Measurements from ENCODE around the gene TUBGCP4.
"Not testable (repeated sequence)": the region's sequence is repeated elsewhere in the genome, so short reads cannot be mapped to it uniquely, and the experiment has no call there.

TUBGCP4 gene, protein sequence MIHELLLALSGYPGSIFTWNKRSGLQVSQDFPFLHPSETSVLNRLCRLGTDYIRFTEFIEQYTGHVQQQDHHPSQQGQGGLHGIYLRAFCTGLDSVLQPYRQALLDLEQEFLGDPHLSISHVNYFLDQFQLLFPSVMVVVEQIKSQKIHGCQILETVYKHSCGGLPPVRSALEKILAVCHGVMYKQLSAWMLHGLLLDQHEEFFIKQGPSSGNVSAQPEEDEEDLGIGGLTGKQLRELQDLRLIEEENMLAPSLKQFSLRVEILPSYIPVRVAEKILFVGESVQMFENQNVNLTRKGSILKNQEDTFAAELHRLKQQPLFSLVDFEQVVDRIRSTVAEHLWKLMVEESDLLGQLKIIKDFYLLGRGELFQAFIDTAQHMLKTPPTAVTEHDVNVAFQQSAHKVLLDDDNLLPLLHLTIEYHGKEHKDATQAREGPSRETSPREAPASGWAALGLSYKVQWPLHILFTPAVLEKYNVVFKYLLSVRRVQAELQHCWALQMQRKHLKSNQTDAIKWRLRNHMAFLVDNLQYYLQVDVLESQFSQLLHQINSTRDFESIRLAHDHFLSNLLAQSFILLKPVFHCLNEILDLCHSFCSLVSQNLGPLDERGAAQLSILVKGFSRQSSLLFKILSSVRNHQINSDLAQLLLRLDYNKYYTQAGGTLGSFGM

GRCh38 chr15:43370975-43371974, at the start of gene TUBGCP4, which contains the start of gene ZSCAN29:
Gene TUBGCP4 (plus strand): TSS chr15:43371101. CDS start chr15:43371355, 254 bp downstream.
Gene ZSCAN29 (minus strand): TSS chr15:43371043. CDS start chr15:43369913, 1,130 bp downstream.
- peak within 1 kb of the TSS; percentile 91 for H3K4me3 ChIP-seq (ENCODE audit: low read depth, low read length)

- H3K4me3 ChIP-seq (ENCODE audit: low read depth, low read length) = no peak overlapping the region
Observed at GRCh38 chr15:43325039-43325684, 45.7 kb upstream of the TUBGCP4 start.

GRCh38 chr15:43329217-43329959, 41.5 kb upstream of the TUBGCP4 start:
- H3K4me3 ChIP-seq (ENCODE audit: low read depth, low read length) = peak overlapping the region; percentile 82

DNA sequence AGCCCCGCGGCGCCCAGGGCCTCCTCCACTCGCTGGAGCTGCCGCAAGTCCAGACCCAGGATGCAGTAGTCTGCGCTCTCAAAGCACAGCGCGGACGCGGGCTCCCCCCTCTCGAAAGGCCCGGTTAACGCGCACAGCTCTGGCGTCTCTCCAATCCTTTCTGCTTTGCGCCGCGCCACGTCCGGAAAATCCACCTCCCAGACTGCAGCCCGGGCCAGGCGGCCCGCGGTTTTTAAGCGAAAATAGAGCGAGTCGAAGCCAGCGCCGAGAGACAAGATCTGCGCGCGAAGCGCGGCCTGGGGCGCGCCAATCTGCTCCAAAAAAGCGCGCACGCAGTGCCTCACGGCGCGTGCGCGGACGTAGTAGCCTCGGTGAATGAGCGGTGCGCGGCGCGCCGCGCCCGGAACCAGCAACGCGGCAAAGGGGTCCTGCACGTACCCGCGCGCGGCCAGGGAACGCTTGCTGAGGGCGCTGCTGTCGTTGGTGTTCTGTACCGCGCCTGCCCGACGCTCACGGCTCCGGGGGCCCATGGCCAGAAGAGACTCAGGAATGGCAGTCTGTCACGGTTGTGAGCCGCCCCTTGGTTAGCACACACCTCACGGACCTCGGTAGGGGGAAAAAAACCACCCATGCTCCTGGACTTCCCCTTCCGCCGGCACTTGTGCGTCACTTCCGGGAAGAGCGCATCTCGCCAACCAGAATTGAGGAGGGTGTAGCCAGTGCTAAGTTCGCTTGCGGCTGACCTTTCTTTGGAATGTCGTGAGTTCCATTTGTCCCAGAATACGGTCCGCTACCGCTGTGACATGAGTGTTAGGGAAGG, 40.7 kb upstream of the TUBGCP4 start, which contains the start of gene LCMT2:
LCMT2 (minus strand) TSS at position 614 of the 820 bp plus-strand sequence; CDS start at position 530, 84 bp downstream.
- H3K4me3 ChIP-seq (ENCODE audit: low read depth, low read length) = peak within 1 kb of the TSS; percentile 82

GRCh38 chr15:43330780-43331087, 40.2 kb upstream of the TUBGCP4 start:
- H3K4me3 ChIP-seq (ENCODE audit: low read depth, low read length) = peak overlapping the region; percentile 82

DNA sequence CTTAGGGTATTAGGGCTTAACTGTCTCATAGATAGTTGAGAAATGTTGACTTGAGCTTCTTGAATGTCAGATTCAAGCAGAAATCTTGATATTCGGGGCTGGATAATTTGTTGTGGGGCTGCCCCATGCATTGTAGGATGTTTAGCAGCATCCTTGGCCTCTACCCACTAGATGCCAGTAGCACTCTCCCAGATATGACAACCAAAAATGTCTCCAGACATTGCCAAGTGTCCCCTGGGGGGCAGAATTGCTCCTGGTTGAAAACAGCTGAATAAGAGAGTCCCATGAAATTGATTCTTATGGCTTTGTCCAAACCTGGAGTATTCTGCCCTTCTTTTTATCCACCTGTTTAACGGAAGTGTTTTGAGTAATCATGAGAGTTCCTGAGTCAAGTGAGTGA, 24.6 kb upstream of the TUBGCP4 start:
- no peak overlapping the region for H3K4me3 ChIP-seq (ENCODE audit: low read depth, low read length)

DNA sequence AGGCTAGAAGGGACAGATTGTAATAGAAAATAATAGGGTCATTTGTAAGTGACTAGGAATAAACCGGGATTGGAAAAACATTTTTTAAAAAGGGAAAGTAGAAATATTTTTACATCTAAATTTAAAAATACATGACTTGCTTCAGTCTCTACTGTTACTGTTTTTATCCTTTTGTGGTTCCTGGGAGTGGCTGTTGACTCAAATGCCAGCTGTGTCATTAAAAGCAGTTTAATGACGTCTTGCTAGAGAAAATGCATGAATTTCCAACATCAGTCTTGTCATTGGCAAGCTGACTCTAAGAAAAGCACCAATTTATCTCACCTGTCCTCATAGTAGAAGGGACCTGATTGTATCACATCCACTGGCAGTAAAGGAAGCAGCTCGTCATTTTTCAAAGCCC, 23.8 kb upstream of the TUBGCP4 start:
- no peak overlapping the region for H3K4me3 ChIP-seq (ENCODE audit: low read depth, low read length)

DNA sequence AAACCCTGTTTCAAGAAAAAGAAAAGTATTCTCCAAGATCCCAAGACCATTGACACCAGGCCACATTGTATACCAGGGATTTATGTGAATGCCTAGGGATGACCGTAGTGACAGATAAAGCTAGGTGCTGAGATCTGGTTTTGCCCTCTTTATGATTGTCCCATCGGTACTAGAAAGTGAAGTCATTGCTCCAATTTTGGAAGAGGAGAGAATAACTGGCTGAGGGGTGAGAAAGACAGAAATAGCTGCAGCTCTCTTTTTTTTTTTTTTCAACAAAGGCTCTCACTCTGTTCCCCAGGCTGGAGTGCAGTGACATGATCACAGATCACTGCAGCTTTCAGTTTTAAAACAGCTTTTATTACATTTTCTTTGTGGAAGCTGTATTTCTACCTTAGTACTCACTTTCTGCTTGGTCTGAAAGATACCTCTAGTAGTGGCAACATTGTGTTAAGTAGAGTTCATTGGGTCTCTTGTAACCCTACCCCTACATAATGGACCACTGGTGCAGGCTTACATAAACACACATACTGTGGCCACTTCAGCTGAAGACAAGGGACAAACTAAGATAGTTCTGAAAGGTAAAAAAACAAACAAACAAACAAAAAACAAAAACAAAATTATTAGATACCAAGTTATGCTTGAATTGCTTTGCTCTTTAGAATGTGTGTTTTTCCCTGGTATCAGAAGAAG, 18.1 kb upstream of the TUBGCP4 start:
- H3K4me3 ChIP-seq (ENCODE audit: low read depth, low read length) = no peak overlapping the region

DNA sequence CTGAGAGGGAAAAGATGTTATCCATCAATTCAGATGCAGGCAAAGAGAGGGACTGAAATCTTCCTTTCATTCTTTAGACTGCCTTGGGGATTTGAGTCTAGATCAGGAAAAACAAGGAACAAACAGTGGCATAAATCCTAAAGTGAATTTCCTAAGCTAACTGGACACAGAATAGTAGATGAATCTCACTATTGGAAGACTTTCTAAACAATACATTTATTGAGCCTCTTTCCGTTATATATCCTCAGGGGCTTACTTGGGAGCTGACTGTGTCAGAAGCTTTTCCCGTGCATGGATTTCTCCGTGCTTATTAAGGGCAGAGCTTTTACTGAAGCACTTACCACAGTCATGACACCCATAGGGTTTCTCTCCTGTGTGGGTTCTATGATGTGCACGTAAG, 10.1 kb upstream of the TUBGCP4 start:
- H3K4me3 ChIP-seq (ENCODE audit: low read depth, low read length) = no peak overlapping the region

DNA sequence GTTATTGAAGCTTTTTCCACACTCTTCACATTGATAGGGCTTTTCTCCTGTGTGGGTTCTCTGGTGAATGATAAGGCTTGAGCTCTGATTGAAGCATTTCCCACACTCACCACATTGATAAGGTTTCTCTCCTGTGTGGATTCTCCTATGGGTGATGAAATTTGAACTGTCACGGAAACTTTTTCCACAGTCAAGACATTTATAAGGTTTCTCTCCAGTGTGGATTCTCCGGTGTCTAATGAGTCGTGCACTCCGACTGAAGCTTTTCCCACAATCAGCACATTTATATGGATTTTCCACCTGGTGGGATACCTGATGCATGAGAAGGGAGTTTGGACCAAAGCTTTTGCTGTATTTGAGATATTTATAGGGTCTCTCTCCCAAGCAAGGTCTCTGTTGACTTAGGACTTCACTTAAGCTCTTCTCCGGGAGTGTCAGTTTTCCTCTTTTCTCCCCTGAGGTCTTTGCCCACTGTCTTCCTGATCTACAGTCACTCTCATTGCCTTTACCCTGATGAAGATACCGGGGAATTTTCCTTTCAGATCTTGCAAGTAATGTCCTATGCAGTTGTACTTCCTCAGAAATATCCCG, 9.5 kb upstream of the TUBGCP4 start:
- H3K4me3 ChIP-seq (ENCODE audit: low read depth, low read length) = no peak overlapping the region

DNA sequence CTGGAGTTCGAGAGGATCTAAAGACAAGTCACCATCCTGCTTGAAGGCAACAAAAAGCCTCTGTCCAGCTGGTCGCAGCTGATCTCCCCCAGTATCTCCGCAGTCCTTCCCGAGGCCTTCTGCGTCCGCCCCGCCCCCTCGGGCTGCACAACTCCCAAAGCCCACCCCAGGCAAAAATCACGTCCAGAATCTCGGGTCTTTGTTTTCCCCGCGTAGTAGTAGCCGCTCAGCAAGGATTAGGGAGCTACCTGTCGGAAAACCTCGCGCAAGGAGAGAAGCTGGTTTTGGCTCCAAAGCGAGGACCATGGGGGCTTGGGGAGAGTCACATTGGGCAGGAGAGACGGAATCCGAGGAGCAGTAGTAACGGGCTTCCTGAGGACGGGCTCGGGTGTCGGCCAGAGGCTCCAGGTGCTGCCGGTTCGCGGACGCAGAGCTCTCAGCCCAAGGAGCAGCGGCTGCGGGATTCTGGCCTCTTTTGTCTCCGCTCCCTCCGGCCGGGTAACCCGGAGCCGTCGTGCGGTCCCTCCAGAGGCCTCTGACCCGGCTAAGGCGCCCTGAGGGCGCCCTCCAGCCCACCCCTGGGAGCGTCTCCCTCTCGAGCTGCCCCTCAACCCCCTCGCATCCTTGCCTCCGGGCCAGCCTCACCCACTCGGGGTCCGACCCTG, 459 bp upstream of the TUBGCP4 start:
- peak overlapping the region; percentile 91 for H3K4me3 ChIP-seq (ENCODE audit: low read depth, low read length)

GRCh38 chr15:43376017-43376705, 5.3 kb downstream of the TUBGCP4 start:
- no peak overlapping the region for H3K4me3 ChIP-seq (ENCODE audit: low read depth, low read length)

GRCh38 chr15:43378601-43379000, 7.7 kb downstream of the TUBGCP4 start:
- H3K4me3 ChIP-seq (ENCODE audit: low read depth, low read length) = no peak overlapping the region

GRCh38 chr15:43382310-43382709, 11.4 kb downstream of the TUBGCP4 start:
- no peak overlapping the region for H3K4me3 ChIP-seq (ENCODE audit: low read depth, low read length)

GRCh38 chr15:43383070-43383469, 12.2 kb downstream of the TUBGCP4 start:
- H3K4me3 ChIP-seq (ENCODE audit: low read depth, low read length) = no peak overlapping the region

DNA sequence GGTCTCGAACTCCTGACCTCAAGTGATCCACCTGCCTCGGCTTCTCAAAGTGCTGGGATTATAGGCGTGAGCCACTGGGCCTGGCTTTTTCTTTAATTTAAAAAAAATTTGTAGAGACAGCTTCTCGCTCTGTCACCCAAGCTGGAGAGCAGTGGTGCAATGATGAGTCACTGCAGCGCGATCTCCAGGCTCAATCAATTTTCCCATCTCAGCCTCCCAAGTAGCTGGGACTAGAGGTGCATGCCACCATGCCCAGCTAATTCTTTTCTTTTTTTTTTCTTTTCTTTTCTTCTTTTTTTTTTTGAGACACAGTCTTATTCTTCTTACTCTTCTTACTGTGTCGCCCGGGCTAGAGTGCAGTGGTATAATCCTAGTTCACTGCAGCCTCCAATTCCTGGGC, 19.8 kb downstream of the TUBGCP4 start:
- no peak overlapping the region for H3K4me3 ChIP-seq (ENCODE audit: low read depth, low read length)

DNA sequence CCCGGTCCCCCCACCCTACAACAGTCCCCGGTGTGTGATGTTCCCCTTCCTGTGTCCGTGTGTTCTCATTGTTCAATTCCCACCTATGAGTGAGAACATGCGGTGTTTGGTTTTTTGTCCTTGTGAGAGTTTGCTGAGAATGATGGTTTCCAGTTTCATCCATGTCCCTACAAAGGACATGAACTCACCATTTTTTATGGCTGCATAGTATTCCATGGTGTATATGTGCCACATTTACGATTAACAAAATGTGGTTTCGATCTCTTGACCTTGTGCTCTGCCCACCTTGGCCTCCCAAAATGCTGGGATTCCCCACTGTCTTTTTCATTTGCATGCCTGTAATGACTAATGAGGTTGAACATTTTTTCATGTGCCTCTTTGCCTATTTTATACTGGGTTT, 22.7 kb downstream of the TUBGCP4 start:
- not testable (repeated sequence) for H3K4me3 ChIP-seq (ENCODE audit: low read depth, low read length)

All from iPS-11a (cell line).